ENCODE data around the gene SOCS4.
"Not testable (repeated sequence)": the region's sequence is repeated elsewhere in the genome, so short reads cannot be mapped to it uniquely, and the experiment has no call there.

Gene SOCS4

GRCh38 chr14:55026793-55027561 lies at the start of gene SOCS4, which contains the start of gene WDHD1:
Gene SOCS4, plus strand, starts transcription at chr14:55027236. Its CDS starts 15,806 bp downstream, at chr14:55043042.
Gene WDHD1, minus strand, starts transcription at chr14:55027099. Its CDS starts 312 bp downstream, at chr14:55026787.
- peak; percentile 98 for DNase-seq

GRCh38 chr14:54979039-54979438 lies 48.0 kb upstream of the SOCS4 start:
- DNase-seq, result no peak

GRCh38 chr14:54981698-54982097 lies 45.3 kb upstream of the SOCS4 start:
- DNase-seq, result no peak

GRCh38 chr14:54985156-54985555 lies 41.9 kb upstream of the SOCS4 start:
- no peak for DNase-seq

GRCh38 chr14:55000381-55000780 lies 26.7 kb upstream of the SOCS4 start:
- no peak for DNase-seq

- no peak for DNase-seq
These were observed 22.0 kb upstream of the SOCS4 start for GRCh38 chr14:55005071-55005470.

- DNase-seq, result no peak
These were observed 12.0 kb upstream of the SOCS4 start for GRCh38 chr14:55015006-55015405.

GRCh38 chr14:55019968-55020554 lies 7.0 kb upstream of the SOCS4 start:
- no peak for DNase-seq

- DNase-seq, result not testable (repeated sequence)
These were observed 2.7 kb upstream of the SOCS4 start for GRCh38 chr14:55024365-55024764.

- peak; percentile 41 for DNase-seq
These were observed 1.1 kb upstream of the SOCS4 start for GRCh38 chr14:55025948-55026347.

- no peak for DNase-seq
These were observed 619 bp upstream of the SOCS4 start for GRCh38 chr14:55026441-55026792.

- no peak for DNase-seq
These were observed 1.0 kb downstream of the SOCS4 start for GRCh38 chr14:55028066-55028465.

- no peak for DNase-seq
These were observed 1.4 kb downstream of the SOCS4 start for GRCh38 chr14:55028476-55028875.

GRCh38 chr14:55031190-55031589 lies 4.2 kb downstream of the SOCS4 start:
- no peak for DNase-seq

GRCh38 chr14:55037995-55038394 lies 11.0 kb downstream of the SOCS4 start:
- not testable (repeated sequence) for DNase-seq

- no peak for DNase-seq
These were observed 11.7 kb downstream of the SOCS4 start for GRCh38 chr14:55038708-55039107.

GRCh38 chr14:55043528-55043927 lies 16.5 kb downstream of the SOCS4 start:
- no peak for DNase-seq

GRCh38 chr14:55045087-55045486 lies 18.1 kb downstream of the SOCS4 start:
- DNase-seq, result no peak

- DNase-seq, result no peak
These were observed 20.4 kb downstream of the SOCS4 start for GRCh38 chr14:55047301-55048053.

GRCh38 chr14:55048900-55049436 lies 21.9 kb downstream of the SOCS4 start:
- DNase-seq, result no peak

- no peak for DNase-seq
These were observed 24.1 kb downstream of the SOCS4 start for GRCh38 chr14:55051165-55051422.

- peak; percentile 97 for DNase-seq
These were observed 24.6 kb downstream of the SOCS4 start, which contains the start of gene MAPK1IP1L for GRCh38 chr14:55051423-55052268. Gene MAPK1IP1L, plus strand, starts transcription at chr14:55051647. Its CDS starts 10,037 bp downstream, at chr14:55061684.
